ENCODE measurements around the gene NDUFB7. TPM values are rescaled to one million over a fixed set of nuclear protein-coding genes. Genes with fewer than 3 reads are reported as not detected.
A peak's percentile ranks its signal among the peaks of the same experiment; 100 is the strongest.
"Not testable (repeated sequence)": the region's sequence is repeated elsewhere in the genome, so short reads cannot be mapped to it uniquely, and the experiment has no call there.

The NDUFB7 gene
- total RNA-seq, 2 experiments from 2014 or later: 31.7 to 39.1 TPM

DNA sequence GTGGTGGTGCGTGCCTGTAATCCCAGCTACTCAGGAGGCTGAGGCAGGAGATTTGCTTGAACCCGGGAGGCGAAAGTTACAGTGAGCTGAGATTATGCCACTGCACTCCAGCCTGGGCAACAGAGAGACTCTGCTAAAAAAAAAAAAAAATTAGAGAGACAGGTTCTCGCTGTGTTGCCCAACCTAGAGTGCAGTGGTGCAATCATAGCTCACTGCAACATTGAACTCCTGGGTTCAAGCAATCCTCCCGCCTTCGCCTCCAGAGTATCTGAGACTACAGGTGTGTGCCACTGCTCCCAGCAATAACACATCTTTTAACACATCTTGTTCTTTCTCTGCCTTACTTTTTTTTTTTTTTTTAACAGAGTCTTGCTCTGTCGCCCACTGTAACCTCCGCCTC, 43.8 kb upstream of the NDUFB7 start:
- Histone ChIP-seq H3K36me3 (ENCODE audit: insufficient read depth, low read length) (no peaks in the 10 kb centered on the region), H3K27me3 (ENCODE audit: control insufficient read depth in 1 of 2, insufficient read depth in 2 of 2, low read length in 2 of 2) (no peaks in the 10 kb centered on the region), H3K9me3 (ENCODE audit: control insufficient read depth in 1 of 2, insufficient read depth in 1 of 2, low read length in 2 of 2) (peaks cover 9 to 10% of the 10 kb centered on the region in 2 experiments), H3K27ac (ENCODE audit: low read depth in 1 of 2, low read length in 2 of 2) (no peak overlapping the region), H3K4me1 (ENCODE audit: insufficient read depth, low read length) (no peaks in the 10 kb centered on the region), H3K4me3 (ENCODE audit: low read length) (no peak overlapping the region)
- Mint-ChIP-seq H3K4me3 (no peak overlapping the region), H3K36me3 (ENCODE audit: low read depth) (no peaks in the 10 kb centered on the region), H3K27ac (no peak overlapping the region), H3K27me3 (peaks cover 16% of the 10 kb centered on the region), H3K4me1 (ENCODE audit: low read depth) (no peaks in the 10 kb centered on the region), H3K9me3 (peaks cover 8% of the 10 kb centered on the region)
- DNase-seq: no peak
- CTCF ChIA-PET: no interaction called here
- POLR2A ChIA-PET: no interaction called here
- no peak for ATAC-seq (ENCODE audit: poor library complexity)
- intact Hi-C loops (cut with DNase I, micrococcal nuclease): no loop called here
- TF ChIP-seq, protein P1, sequence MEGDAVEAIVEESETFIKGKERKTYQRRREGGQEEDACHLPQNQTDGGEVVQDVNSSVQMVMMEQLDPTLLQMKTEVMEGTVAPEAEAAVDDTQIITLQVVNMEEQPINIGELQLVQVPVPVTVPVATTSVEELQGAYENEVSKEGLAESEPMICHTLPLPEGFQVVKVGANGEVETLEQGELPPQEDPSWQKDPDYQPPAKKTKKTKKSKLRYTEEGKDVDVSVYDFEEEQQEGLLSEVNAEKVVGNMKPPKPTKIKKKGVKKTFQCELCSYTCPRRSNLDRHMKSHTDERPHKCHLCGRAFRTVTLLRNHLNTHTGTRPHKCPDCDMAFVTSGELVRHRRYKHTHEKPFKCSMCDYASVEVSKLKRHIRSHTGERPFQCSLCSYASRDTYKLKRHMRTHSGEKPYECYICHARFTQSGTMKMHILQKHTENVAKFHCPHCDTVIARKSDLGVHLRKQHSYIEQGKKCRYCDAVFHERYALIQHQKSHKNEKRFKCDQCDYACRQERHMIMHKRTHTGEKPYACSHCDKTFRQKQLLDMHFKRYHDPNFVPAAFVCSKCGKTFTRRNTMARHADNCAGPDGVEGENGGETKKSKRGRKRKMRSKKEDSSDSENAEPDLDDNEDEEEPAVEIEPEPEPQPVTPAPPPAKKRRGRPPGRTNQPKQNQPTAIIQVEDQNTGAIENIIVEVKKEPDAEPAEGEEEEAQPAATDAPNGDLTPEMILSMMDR (IDR thresholded peaks at IDR 0.05): no peak

DNA sequence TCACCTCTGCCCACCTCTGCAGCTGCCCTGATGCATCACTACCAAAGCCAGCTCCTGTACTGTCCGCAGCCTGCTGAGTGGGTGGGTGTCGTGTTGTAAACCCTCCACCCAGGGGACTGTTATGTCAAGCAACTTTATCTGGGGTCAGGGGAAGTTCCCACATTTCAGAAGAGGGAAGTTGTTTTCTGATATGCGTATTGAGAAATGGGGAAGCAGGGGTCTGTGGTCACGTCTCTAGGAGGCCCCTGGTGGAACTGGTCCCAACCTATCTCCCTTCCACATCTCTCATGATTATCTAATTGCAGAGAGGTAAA, 42.2 kb upstream of the NDUFB7 start:
- ChIA-PET POLR2A (no interaction called here), CTCF (no interaction called here)
- Histone ChIP-seq H3K27me3 (ENCODE audit: control insufficient read depth in 1 of 2, insufficient read depth in 2 of 2, low read length in 2 of 2) (no peaks in the 10 kb centered on the region), H3K4me1 (ENCODE audit: insufficient read depth, low read length) (no peaks in the 10 kb centered on the region), H3K36me3 (ENCODE audit: insufficient read depth, low read length) (no peaks in the 10 kb centered on the region), H3K4me3 (ENCODE audit: low read length) (no peak overlapping the region), H3K27ac (ENCODE audit: low read depth in 1 of 2, low read length in 2 of 2) (no peak overlapping the region), H3K9me3 (ENCODE audit: control insufficient read depth in 1 of 2, insufficient read depth in 1 of 2, low read length in 2 of 2) (peaks cover under 1 to 9% of the 10 kb centered on the region in 2 experiments)
- TF ChIP-seq, protein P1 (IDR thresholded peaks at IDR 0.05): no peak
- intact Hi-C loops (cut with DNase I, micrococcal nuclease): no loop called here
- Mint-ChIP-seq H3K36me3 (ENCODE audit: low read depth) (no peaks in the 10 kb centered on the region), H3K27me3 (peaks cover 11% of the 10 kb centered on the region), H3K9me3 (no peaks in the 10 kb centered on the region), H3K27ac (no peak overlapping the region), H3K4me3 (no peak overlapping the region), H3K4me1 (ENCODE audit: low read depth) (no peaks in the 10 kb centered on the region)
- DNase-seq (peak in 3 of 14 experiments; percentile 19 to 62 (median 60)), ATAC-seq (ENCODE audit: poor library complexity) (no peak)

DNA sequence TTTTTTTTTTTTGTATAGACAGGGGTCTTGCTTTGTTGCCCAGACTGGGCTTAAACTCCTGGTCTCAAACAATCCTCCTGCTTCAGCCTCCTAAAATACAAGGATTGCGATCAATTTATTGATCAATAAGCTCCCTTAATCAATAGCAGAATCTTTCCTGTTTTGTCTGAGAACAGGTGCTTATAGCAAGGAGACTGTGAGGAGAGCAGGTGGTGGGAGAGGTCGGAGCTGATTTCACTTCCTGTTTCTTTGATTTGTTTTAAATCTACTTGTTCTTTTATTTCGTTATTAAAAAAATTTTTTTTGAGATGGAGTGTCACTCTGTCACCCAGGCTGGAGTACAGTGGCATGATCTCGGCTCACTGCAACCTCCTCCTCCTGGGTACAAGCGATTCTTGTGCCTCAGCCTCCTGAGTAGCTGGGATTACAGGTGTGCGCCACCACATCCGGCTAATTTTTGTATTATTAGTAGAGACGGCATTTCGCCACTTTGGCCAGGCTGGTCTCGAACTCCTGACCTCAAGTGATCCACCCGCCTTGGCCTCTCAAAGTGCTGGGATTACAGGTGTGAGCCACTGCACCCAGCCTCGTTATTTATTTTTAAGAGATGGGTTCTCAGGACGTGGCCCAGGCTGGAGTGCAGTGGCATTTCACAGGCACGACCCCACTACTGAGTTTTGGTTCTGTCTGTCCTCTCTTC, 41.7 kb upstream of the NDUFB7 start:
- ATAC-seq (ENCODE audit: poor library complexity); H3K9me3 Mint-ChIP-seq; H3K4me3 ChIP-seq (ENCODE audit: low read length); CTCF ChIA-PET; H3K36me3 Mint-ChIP-seq (ENCODE audit: low read depth); H3K27ac Mint-ChIP-seq; H3K36me3 ChIP-seq (ENCODE audit: insufficient read depth, low read length); intact Hi-C loops (cut with DNase I, micrococcal nuclease); H3K4me1 Mint-ChIP-seq (ENCODE audit: low read depth); DNase-seq; POLR2A ChIA-PET; H3K4me1 ChIP-seq (ENCODE audit: insufficient read depth, low read length); H3K27ac ChIP-seq (ENCODE audit: low read depth in 1 of 2, low read length in 2 of 2); H3K27me3 ChIP-seq (ENCODE audit: control insufficient read depth in 1 of 2, insufficient read depth in 2 of 2, low read length in 2 of 2); H3K4me3 Mint-ChIP-seq; H3K9me3 ChIP-seq (ENCODE audit: control insufficient read depth in 1 of 2, insufficient read depth in 1 of 2, low read length in 2 of 2): not testable (repeated sequence)
- peaks cover 12% of the 10 kb centered on the region for H3K27me3 Mint-ChIP-seq

DNA sequence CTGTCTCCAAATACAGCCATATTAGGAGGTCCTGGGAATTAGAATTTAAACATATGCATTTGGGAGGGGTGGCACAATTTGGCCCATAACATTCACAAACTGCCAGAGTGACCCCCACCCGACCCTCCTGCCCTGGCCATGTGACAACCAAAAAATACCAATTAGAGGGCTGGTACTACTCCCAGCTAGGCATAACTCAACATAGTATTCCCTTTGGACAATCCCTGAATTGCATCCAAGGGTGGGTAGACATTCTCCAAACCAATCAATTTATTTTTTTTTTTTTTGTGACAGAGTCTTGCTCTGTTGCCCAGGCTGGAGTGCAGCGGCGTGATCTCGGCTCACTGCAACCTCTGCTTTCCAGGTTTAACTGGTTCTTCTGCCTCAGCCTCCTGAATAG, 40.8 kb upstream of the NDUFB7 start:
- no peak overlapping the region for H3K4me3 ChIP-seq (ENCODE audit: low read length)
- H3K9me3 ChIP-seq (ENCODE audit: control insufficient read depth in 1 of 2, insufficient read depth in 1 of 2, low read length in 2 of 2): no peaks in the 10 kb centered on the region
- TF ChIP-seq, protein P1 (IDR thresholded peaks at IDR 0.05): no peak
- ChIA-PET CTCF (no interaction called here), POLR2A (no interaction called here)
- ATAC-seq (ENCODE audit: poor library complexity): no peak
- H3K27me3 ChIP-seq (ENCODE audit: control insufficient read depth in 1 of 2, insufficient read depth in 2 of 2, low read length in 2 of 2): no peaks in the 10 kb centered on the region
- Mint-ChIP-seq H3K36me3 (ENCODE audit: low read depth) (no peaks in the 10 kb centered on the region), H3K4me3 (no peak overlapping the region), H3K4me1 (ENCODE audit: low read depth) (no peaks in the 10 kb centered on the region), H3K9me3 (no peaks in the 10 kb centered on the region), H3K27me3 (peaks cover 12% of the 10 kb centered on the region), H3K27ac (no peak overlapping the region)
- DNase-seq: no peak
- H3K4me1 ChIP-seq (ENCODE audit: insufficient read depth, low read length): no peaks in the 10 kb centered on the region
- H3K36me3 ChIP-seq (ENCODE audit: insufficient read depth, low read length): no peaks in the 10 kb centered on the region
- intact Hi-C loops (cut with DNase I, micrococcal nuclease): no loop called here
- H3K27ac ChIP-seq (ENCODE audit: low read depth in 1 of 2, low read length in 2 of 2): no peak overlapping the region

DNA sequence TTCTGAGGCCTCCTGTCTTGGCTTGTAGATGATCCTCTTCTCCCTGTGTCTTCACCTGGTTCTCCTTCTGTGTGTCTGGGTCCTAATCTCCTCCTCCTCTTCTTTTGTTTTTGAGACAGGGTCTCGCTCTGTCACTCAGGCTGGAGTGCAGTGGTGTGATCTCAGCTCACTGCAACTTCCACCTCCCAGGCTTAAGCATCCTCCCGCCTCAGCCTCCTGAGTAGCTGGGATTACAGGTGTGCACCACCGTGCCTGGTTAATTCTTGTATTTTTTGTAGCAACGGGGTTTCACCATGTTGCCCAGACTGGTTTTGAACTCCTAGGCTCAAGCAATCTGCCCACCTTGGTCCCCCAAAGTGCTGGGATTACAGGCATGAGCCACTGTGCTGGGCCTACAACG, 40.4 kb upstream of the NDUFB7 start:
- intact Hi-C loops (cut with DNase I, micrococcal nuclease); H3K9me3 Mint-ChIP-seq; ATAC-seq (ENCODE audit: poor library complexity); H3K27ac Mint-ChIP-seq; H3K36me3 Mint-ChIP-seq (ENCODE audit: low read depth); H3K4me1 ChIP-seq (ENCODE audit: insufficient read depth, low read length); H3K4me1 Mint-ChIP-seq (ENCODE audit: low read depth); H3K4me3 ChIP-seq (ENCODE audit: low read length); H3K4me3 Mint-ChIP-seq; H3K27me3 ChIP-seq (ENCODE audit: control insufficient read depth in 1 of 2, insufficient read depth in 2 of 2, low read length in 2 of 2); DNase-seq; H3K27ac ChIP-seq (ENCODE audit: low read depth in 1 of 2, low read length in 2 of 2); POLR2A ChIA-PET; H3K36me3 ChIP-seq (ENCODE audit: insufficient read depth, low read length); CTCF ChIA-PET; H3K9me3 ChIP-seq (ENCODE audit: control insufficient read depth in 1 of 2, insufficient read depth in 1 of 2, low read length in 2 of 2): not testable (repeated sequence)
- H3K27me3 Mint-ChIP-seq: peaks cover 12% of the 10 kb centered on the region
